Stomach (tissue), 4 donors: Measurements from ENCODE around the gene PCYT2.

Experiments used
- EP300 ChIP-seq: sonication (generic); formaldehyde crosslinking; IDR thresholded peaks from one replicate; pipeline ENCODE4 v1.6.1; 2017; ENCODE audit warnings: antibody characterized with exemption
- POLR2A ChIP-seq, 4 donors: fragments of 450-650 bp; IDR thresholded peaks; one replicate each; pipeline ENCODE4 v1.6.1; 2016; ENCODE audit warnings: antibody characterized with exemption in 4 of 4, control low read depth in 2 of 4, mild to moderate bottlenecking in 1 of 4, moderate library complexity in 1 of 4
- POLR2AphosphoS5 ChIP-seq, 3 donors: sonication (generic); formaldehyde crosslinking; IDR thresholded peaks; one replicate each; pipeline ENCODE4 v1.6.1; 2016; ENCODE audit warnings: antibody characterized with exemption in 3 of 3
- TF ChIP-seq, protein P1 (sequence below), 7 experiments: fragments of 450-650 bp in 4 of 7; fragments of 200-600 bp in 3 of 7; sonication (generic) in 3 of 7; IDR thresholded peaks; one replicate each; pipeline ENCODE4 v1.5.1; 2016 to 2019; ENCODE audit warnings: antibody characterized with exemption in 7 of 7, control low read depth in 2 of 7, mild to moderate bottlenecking in 1 of 7

DNA sequence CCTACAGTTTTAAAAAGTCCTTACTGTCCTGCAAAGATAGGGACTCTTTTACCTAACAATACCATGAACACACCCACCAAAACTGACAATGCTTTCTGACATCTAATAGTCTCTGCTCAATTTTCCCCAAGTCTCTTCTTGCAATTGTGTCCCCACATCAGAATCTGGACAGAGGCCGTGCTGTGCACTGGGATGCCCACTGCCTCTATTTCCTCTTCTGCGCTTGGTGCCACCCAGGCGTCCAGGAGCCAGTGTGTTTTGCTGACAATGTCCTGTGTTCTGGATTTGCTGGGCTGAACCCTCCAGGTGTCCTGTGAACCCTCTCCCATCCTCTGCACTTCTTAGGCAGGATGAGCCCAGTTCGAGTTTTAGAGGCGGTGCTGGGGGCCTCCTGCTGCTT is 33.6 kb downstream of the PCYT2 start:
- TF ChIP-seq POLR2A (IDR thresholded peaks at IDR 0.05) (no peak), POLR2AphosphoS5 (IDR thresholded peaks at IDR 0.05) (no peak), EP300 (no peak)
- TF ChIP-seq, protein P1, sequence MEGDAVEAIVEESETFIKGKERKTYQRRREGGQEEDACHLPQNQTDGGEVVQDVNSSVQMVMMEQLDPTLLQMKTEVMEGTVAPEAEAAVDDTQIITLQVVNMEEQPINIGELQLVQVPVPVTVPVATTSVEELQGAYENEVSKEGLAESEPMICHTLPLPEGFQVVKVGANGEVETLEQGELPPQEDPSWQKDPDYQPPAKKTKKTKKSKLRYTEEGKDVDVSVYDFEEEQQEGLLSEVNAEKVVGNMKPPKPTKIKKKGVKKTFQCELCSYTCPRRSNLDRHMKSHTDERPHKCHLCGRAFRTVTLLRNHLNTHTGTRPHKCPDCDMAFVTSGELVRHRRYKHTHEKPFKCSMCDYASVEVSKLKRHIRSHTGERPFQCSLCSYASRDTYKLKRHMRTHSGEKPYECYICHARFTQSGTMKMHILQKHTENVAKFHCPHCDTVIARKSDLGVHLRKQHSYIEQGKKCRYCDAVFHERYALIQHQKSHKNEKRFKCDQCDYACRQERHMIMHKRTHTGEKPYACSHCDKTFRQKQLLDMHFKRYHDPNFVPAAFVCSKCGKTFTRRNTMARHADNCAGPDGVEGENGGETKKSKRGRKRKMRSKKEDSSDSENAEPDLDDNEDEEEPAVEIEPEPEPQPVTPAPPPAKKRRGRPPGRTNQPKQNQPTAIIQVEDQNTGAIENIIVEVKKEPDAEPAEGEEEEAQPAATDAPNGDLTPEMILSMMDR (IDR thresholded peaks at IDR 0.05): no peak
